Neutrophil (primary cell): ENCODE results near the gene PSMC5.

Source experiments
- H3K27ac ChIP-seq: fragments of 200-600 bp; sonication (generic); 2 replicates; pipeline ENCODE4 v1.5.1; 2016; ENCODE audit warnings: mild to moderate bottlenecking, moderate library complexity
- H3K27me3 ChIP-seq: fragments of 200-600 bp; sonication (generic); 2 replicates; pipeline ENCODE4 v1.6.0; 2016; ENCODE audit warnings: mild to moderate bottlenecking
- H3K36me3 ChIP-seq: fragments of 200-600 bp; sonication (generic); 2 replicates; pipeline ENCODE4 v1.5.1; 2017
- H3K4me1 ChIP-seq, 2 experiments: fragments of 200-600 bp in 1 of 2; sonication (generic) in 1 of 2; 1 replicate in 1 of 2; 2 replicates in 1 of 2; pipeline versions ENCODE4 v1.5.1 to v1.6.1; 2013 to 2016; ENCODE audit warnings: low read depth in 1 of 2, low read length in 1 of 2, mild to moderate bottlenecking in 1 of 2, moderate library complexity in 1 of 2; ENCODE audit not compliant: control insufficient read depth in 1 of 2, insufficient read depth in 1 of 2
- H3K4me3 ChIP-seq, 2 experiments: fragments of 200-600 bp in 1 of 2; sonication (generic) in 1 of 2; 1 replicate in 1 of 2; 2 replicates in 1 of 2; pipeline ENCODE4 v1.5.1; 2013 to 2016; ENCODE audit warnings: low read depth in 1 of 2, low read length in 1 of 2, mild to moderate bottlenecking in 1 of 2, moderate library complexity in 1 of 2
- H3K9me3 ChIP-seq: fragments of 200-600 bp; sonication (generic); 2 replicates; pipeline ENCODE4 v1.5.1; 2016
- TF ChIP-seq, protein P1 (sequence below): fragments of 200-600 bp; sonication (generic); IDR thresholded peaks from 2 replicates; pipeline ENCODE4 v1.5.1; 2016; ENCODE audit warnings: antibody characterized with exemption

PSMC5 gene

GRCh38 chr17:63832455-63832854 is 5.2 kb downstream of the PSMC5 start:
- Histone ChIP-seq H3K27me3 (no peaks in the 10 kb centered on the region), H3K9me3 (no peaks in the 10 kb centered on the region), H3K4me1 (peaks cover 23 to 31% of the 10 kb centered on the region in 2 experiments), H3K4me3 (no peak overlapping the region), H3K27ac (no peak overlapping the region), H3K36me3 (peaks cover 80% of the 10 kb centered on the region)
- TF ChIP-seq, protein P1, sequence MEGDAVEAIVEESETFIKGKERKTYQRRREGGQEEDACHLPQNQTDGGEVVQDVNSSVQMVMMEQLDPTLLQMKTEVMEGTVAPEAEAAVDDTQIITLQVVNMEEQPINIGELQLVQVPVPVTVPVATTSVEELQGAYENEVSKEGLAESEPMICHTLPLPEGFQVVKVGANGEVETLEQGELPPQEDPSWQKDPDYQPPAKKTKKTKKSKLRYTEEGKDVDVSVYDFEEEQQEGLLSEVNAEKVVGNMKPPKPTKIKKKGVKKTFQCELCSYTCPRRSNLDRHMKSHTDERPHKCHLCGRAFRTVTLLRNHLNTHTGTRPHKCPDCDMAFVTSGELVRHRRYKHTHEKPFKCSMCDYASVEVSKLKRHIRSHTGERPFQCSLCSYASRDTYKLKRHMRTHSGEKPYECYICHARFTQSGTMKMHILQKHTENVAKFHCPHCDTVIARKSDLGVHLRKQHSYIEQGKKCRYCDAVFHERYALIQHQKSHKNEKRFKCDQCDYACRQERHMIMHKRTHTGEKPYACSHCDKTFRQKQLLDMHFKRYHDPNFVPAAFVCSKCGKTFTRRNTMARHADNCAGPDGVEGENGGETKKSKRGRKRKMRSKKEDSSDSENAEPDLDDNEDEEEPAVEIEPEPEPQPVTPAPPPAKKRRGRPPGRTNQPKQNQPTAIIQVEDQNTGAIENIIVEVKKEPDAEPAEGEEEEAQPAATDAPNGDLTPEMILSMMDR = no peak

DNA sequence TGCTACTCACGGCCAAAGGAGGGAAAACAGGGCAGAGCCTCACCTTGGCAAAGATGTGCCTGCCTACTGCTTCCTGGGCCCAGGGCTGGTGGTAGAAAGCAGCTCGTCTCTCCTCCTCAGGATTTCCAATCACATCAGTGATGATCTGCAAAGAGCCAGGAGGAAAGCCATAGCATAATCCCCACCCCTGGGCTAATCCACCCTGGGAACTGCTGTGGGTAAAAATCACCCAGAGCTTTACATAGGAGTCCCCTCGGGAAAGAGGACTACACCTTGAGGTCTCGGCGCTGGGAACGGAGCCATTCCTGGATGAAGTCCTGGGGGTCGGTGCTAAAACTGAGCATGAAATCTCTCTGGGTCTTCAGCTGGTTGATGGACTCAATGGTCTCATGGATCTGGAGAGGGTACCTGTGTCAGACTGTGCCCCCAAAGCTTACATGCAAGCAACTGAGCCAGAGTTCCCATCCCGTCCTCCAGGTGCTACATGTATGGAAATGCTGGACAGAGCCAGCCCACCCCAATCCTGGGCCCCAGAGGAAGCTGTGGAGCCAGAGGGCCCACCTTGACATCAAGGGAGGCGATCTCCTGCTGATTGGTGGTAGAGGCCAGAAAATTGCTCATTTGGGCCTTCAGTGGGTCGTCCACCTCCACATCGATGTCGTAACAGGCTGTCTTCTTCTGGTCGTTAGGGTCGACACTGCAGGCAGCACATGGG is 6.0 kb downstream of the PSMC5 start:
- H3K9me3 ChIP-seq = no peaks in the 10 kb centered on the region
- H3K36me3 ChIP-seq = peaks cover 80% of the 10 kb centered on the region
- peaks cover 16 to 24% of the 10 kb centered on the region in 2 experiments for H3K4me1 ChIP-seq
- H3K4me3 ChIP-seq = no peak overlapping the region
- H3K27me3 ChIP-seq = no peaks in the 10 kb centered on the region
- H3K27ac ChIP-seq = peak overlapping the region; percentile 74
- TF ChIP-seq, protein P1 = no peak

- TF ChIP-seq, protein P1 = no peak
- H3K27me3 ChIP-seq = no peaks in the 10 kb centered on the region
- H3K36me3 ChIP-seq = peaks cover 80% of the 10 kb centered on the region
- no peak overlapping the region for H3K4me3 ChIP-seq
- no peaks in the 10 kb centered on the region for H3K9me3 ChIP-seq
- peaks cover 15 to 24% of the 10 kb centered on the region in 2 experiments for H3K4me1 ChIP-seq
- H3K27ac ChIP-seq = peak overlapping the region; percentile 74
These were observed 6.6 kb downstream of the PSMC5 start for GRCh38 chr17:63833741-63834373.

DNA sequence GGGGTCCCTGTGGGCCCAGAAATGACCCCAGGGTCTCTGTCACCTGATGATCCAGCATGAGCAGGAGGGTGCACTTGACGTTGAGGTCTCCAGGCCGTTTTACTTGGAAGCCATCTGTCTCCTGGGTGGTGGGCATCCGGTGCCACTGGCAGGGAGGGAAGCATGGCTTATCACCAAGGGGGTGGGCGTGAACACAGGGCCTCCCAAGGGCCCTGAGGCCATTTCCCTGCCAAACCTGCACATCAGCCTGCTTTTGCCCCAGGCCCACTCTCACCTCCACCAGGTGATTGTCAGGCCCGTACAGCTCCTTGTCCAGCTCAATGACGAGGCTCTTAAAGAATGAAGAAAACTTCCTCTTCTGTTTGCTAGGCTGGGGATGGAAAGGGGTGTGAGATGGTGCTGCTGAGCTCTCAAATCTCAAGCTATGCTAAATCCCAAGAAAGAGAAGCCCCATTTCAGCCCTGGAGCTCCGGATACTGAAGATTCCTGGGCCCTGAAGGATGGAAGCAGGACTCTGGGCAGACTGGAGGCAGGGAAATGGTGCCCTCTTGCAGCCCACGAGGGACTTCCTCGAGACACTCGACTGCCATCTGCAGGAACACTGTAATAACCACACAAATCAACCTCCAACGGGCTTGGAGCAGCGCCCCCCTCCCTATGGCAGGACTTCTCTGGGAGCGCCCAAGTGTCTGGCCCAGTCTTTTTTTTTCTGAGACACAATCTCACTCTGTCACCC is 7.4 kb downstream of the PSMC5 start:
- peaks cover 22 to 31% of the 10 kb centered on the region in 2 experiments for H3K4me1 ChIP-seq
- H3K4me3 ChIP-seq = no peak overlapping the region
- no peaks in the 10 kb centered on the region for H3K27me3 ChIP-seq
- peaks cover 74% of the 10 kb centered on the region for H3K36me3 ChIP-seq
- peak overlapping the region; percentile 74 for H3K27ac ChIP-seq
- TF ChIP-seq, protein P1 = peak; percentile 29
- H3K9me3 ChIP-seq = no peaks in the 10 kb centered on the region

DNA sequence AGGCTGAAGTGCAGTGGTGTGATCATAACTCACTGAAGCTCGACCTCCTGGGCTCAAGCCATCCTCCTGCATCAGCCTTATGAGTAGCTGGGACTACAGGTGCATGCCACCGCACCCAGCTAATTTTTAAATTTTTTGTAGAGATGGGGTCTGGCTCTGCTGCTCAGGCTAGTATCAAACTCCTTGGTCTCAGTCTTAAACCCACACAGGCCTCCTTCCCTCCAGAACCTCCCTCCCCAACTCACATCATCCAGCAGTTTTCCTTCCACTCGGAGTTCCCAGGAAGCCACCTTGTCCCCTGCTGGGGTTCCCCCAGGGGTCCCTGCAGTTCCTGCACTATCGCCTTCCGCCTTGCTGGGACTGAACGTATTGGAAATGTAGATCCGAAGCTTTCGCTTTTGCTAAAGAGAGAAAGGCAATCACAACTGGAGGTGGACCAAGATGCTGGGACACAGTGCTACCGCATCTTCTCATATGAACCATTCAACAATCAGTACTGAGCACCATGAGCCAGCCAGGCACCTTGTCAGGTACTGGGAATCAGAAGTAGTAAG is 8.0 kb downstream of the PSMC5 start:
- H3K27me3 ChIP-seq = no peaks in the 10 kb centered on the region
- H3K27ac ChIP-seq = peak overlapping the region; percentile 74
- TF ChIP-seq, protein P1 = no peak
- peaks cover 28 to 36% of the 10 kb centered on the region in 2 experiments for H3K4me1 ChIP-seq
- no peak overlapping the region for H3K4me3 ChIP-seq
- H3K36me3 ChIP-seq = peaks cover 67% of the 10 kb centered on the region
- H3K9me3 ChIP-seq = no peaks in the 10 kb centered on the region
